GM21723 (cell line): ENCODE data around the gene ESR1.
"Not testable (repeated sequence)": the region's sequence is repeated elsewhere in the genome, so short reads cannot be mapped to it uniquely, and the experiment has no call there.

Experiments
- ATAC-seq: cut with Tn5 transposase; IDR thresholded peaks from one replicate; pipeline ENCODE4 v1.9.1; 2021; ENCODE audit warnings: mild to moderate bottlenecking, moderate library complexity; ENCODE audit not compliant: unreplicated experiment

Gene ESR1

GRCh38 chr6:151885234-151885633 lies 77.8 kb downstream of the ESR1 start:
- no peak for ATAC-seq

- no peak for ATAC-seq
These were observed 84.0 kb downstream of the ESR1 start for GRCh38 chr6:151891524-151891923.

- ATAC-seq: not testable (repeated sequence)
These were observed 86.9 kb downstream of the ESR1 start for GRCh38 chr6:151894426-151894825.

GRCh38 chr6:151899221-151899620 lies 91.7 kb downstream of the ESR1 start:
- not testable (repeated sequence) for ATAC-seq

GRCh38 chr6:151899796-151900195 lies 92.3 kb downstream of the ESR1 start:
- ATAC-seq: not testable (repeated sequence)

- ATAC-seq: no peak
These were observed 92.8 kb downstream of the ESR1 start for GRCh38 chr6:151900256-151900655.

- ATAC-seq: no peak
These were observed 93.5 kb downstream of the ESR1 start for GRCh38 chr6:151901009-151901411.

GRCh38 chr6:151904631-151905030 lies 97.1 kb downstream of the ESR1 start:
- no peak for ATAC-seq

- no peak for ATAC-seq
These were observed 97.6 kb downstream of the ESR1 start for GRCh38 chr6:151905072-151905471.

GRCh38 chr6:151905854-151906253 lies 98.4 kb downstream of the ESR1 start:
- ATAC-seq: no peak

- no peak for ATAC-seq
These were observed 103.9 kb downstream of the ESR1 start for GRCh38 chr6:151911401-151911800.

GRCh38 chr6:151914484-151914883 lies 107.0 kb downstream of the ESR1 start:
- ATAC-seq: no peak

GRCh38 chr6:151916075-151916474 lies 108.6 kb downstream of the ESR1 start:
- no peak for ATAC-seq

GRCh38 chr6:151916680-151917164 lies 109.2 kb downstream of the ESR1 start:
- no peak for ATAC-seq

- ATAC-seq: no peak
These were observed 110.2 kb downstream of the ESR1 start for GRCh38 chr6:151917531-151918329.

- ATAC-seq: no peak
These were observed 132.8 kb downstream of the ESR1 start for GRCh38 chr6:151940307-151940706.

- ATAC-seq: no peak
These were observed 140.7 kb downstream of the ESR1 start for GRCh38 chr6:151948002-151948743.

GRCh38 chr6:151958332-151958731 lies 150.8 kb downstream of the ESR1 start:
- ATAC-seq: no peak

GRCh38 chr6:151959086-151959485 lies 151.6 kb downstream of the ESR1 start:
- no peak for ATAC-seq

GRCh38 chr6:151961809-151962208 lies 154.3 kb downstream of the ESR1 start:
- no peak for ATAC-seq

GRCh38 chr6:151962246-151962846 lies 154.9 kb downstream of the ESR1 start:
- ATAC-seq: no peak

GRCh38 chr6:151963001-151963400 lies 155.5 kb downstream of the ESR1 start:
- ATAC-seq: no peak
